GM18517 (cell line): Measurements from ENCODE around the gene CDH23.

ENCODE experiments used
- ATAC-seq: cut with Tn5 transposase; IDR thresholded peaks from one replicate; pipeline ENCODE4 v1.9.1; 2021; ENCODE audit warnings: mild to moderate bottlenecking, moderate library complexity; ENCODE audit not compliant: unreplicated experiment

CDH23 gene

GRCh38 chr10:71746344-71747037, 349.8 kb downstream of the CDH23 start:
- ATAC-seq, result no peak

- ATAC-seq, result no peak
Measured at GRCh38 chr10:71747039-71747531, 350.4 kb downstream of the CDH23 start.

GRCh38 chr10:71747551-71748523, 351.1 kb downstream of the CDH23 start:
- no peak for ATAC-seq

GRCh38 chr10:71748671-71749191, 352.0 kb downstream of the CDH23 start:
- no peak for ATAC-seq

GRCh38 chr10:71749396-71749795, 352.7 kb downstream of the CDH23 start:
- no peak for ATAC-seq

GRCh38 chr10:71750124-71750841, 353.6 kb downstream of the CDH23 start:
- ATAC-seq, result no peak

- ATAC-seq, result no peak
Measured at GRCh38 chr10:71750986-71751385, 354.3 kb downstream of the CDH23 start.

GRCh38 chr10:71751515-71752224, 354.9 kb downstream of the CDH23 start:
- no peak for ATAC-seq

- no peak for ATAC-seq
Measured at GRCh38 chr10:71752391-71753090, 355.8 kb downstream of the CDH23 start.

GRCh38 chr10:71753091-71753959, 356.6 kb downstream of the CDH23 start:
- no peak for ATAC-seq

- no peak for ATAC-seq
Measured at GRCh38 chr10:71753960-71754505, 357.3 kb downstream of the CDH23 start.

- no peak for ATAC-seq
Measured at GRCh38 chr10:71754562-71754961, 357.8 kb downstream of the CDH23 start.

- no peak for ATAC-seq
Measured at GRCh38 chr10:71755179-71755879, 358.6 kb downstream of the CDH23 start.

GRCh38 chr10:71756311-71757191, 359.8 kb downstream of the CDH23 start:
- no peak for ATAC-seq

- no peak for ATAC-seq
Measured at GRCh38 chr10:71757399-71757922, 360.7 kb downstream of the CDH23 start.

- ATAC-seq, result no peak
Measured at GRCh38 chr10:71761105-71761511, 364.4 kb downstream of the CDH23 start.
